D721Med (cell line): ENCODE measurements around the gene C11orf71.

Source experiments
- DNase-seq: peaks from one replicate; pipeline ENCODE4 v3.0.0; 2011; ENCODE audit warnings: low spot score; ENCODE audit not compliant: insufficient read length
- FAIRE-seq: peaks from 2 replicates; lab custom pipeline; 2011; peaks lifted over from hg19 to GRCh38; lab: Jason Lieb, UNC
- TF ChIP-seq, protein P1 (sequence below): IDR thresholded peaks from 2 replicates; pipeline ENCODE4 v1.5.1; 2012; ENCODE audit warnings: mild to moderate bottlenecking, control low read depth; ENCODE audit not compliant: insufficient read depth; ENCODE audit errors: missing control alignments

The C11orf71 gene

DNA sequence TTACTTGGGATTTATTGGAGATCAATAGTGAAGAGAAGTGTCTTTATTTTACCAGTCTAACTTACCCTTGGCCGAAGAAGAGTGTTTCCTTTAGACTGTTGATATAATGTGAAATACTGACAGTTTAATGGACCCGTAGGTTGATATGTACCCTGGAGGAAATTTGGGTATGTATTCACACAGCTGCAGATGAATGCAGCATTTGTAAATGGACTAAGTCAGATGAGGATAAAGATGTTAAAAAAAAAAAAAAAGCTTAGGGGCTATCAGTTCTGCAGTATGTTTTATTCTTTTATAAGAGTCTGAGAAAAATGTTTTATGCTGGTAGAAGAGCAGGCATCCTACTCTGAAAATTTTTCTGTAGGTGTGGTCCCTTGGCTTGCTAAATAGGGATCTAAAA lies 41.6 kb upstream of the C11orf71 start:
- DNase-seq (no peak), FAIRE-seq (no peak)
- TF ChIP-seq, protein P1, sequence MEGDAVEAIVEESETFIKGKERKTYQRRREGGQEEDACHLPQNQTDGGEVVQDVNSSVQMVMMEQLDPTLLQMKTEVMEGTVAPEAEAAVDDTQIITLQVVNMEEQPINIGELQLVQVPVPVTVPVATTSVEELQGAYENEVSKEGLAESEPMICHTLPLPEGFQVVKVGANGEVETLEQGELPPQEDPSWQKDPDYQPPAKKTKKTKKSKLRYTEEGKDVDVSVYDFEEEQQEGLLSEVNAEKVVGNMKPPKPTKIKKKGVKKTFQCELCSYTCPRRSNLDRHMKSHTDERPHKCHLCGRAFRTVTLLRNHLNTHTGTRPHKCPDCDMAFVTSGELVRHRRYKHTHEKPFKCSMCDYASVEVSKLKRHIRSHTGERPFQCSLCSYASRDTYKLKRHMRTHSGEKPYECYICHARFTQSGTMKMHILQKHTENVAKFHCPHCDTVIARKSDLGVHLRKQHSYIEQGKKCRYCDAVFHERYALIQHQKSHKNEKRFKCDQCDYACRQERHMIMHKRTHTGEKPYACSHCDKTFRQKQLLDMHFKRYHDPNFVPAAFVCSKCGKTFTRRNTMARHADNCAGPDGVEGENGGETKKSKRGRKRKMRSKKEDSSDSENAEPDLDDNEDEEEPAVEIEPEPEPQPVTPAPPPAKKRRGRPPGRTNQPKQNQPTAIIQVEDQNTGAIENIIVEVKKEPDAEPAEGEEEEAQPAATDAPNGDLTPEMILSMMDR: no peak

DNA sequence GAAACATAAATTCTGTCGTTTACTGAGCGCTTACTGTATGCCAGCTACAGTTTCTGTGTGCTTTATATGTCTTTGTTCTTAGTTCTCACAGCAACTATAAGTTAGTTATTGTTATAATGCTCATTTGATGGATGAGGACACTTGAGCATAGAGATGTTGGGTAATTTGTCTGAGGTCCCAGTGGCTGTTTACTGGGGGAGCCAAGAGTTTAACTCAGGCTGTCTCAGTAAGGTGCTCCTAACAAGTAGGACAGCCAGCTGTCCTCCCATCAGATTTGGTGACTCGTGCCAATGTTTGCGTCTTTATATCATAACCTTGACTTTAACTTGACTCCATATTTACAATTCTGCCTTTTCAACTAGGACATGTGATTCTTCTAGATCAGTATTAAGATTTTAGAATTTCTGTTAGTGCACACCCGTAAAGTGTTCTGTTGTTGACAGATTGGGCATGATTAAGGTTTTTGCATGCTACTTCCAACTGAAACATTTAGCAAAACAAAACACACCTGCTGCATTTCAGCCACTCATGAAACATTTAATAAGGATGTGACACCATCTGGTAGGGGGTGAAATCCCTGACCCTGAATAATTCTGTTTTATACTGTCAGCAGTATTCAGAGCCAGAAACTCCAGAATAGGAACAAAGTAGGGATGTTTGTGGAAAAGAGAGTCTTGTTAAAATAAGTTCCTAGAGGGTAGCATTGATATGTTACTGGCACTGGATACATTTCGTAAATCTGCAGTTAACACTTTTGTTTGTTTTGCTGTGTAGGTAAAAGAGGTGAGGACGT lies 40.9 kb upstream of the C11orf71 start:
- FAIRE-seq: no peak
- TF ChIP-seq, protein P1: no peak
- DNase-seq: no peak

DNA sequence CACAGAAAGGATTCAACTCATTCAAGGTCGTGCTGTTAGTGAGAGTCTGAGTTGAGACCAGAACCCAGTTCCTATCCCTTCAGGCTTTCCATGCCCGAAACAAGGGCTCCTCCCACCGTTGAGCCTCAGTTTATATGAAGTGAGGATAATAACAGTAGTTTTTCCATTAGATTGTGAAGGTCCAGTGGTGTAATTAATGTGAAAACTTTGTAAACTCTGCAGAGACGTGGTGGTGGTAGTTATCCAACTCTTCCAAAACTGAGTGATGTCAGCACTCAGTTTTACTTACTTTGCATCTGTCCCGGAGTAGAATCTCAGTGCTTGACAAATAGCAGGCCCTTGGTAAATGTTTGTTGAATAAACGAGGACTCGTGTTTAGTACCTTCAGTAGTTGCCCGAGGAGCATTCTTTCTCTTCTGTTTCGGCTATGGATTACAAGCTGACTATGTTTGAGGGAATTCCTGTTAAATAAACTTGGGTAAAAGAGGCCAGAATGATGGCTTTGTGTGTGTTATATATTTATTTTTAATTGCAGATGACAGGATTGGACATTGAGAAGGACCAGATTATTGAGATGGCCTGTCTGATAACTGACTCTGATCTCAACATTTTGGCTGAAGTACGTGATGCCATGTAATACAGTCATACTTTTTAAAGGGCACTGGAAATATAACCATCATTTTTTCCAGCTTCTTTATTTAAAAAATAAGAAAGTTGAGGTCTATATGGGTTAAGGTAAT lies 40.0 kb upstream of the C11orf71 start:
- FAIRE-seq: no peak
- DNase-seq: no peak
- TF ChIP-seq, protein P1: no peak

DNA sequence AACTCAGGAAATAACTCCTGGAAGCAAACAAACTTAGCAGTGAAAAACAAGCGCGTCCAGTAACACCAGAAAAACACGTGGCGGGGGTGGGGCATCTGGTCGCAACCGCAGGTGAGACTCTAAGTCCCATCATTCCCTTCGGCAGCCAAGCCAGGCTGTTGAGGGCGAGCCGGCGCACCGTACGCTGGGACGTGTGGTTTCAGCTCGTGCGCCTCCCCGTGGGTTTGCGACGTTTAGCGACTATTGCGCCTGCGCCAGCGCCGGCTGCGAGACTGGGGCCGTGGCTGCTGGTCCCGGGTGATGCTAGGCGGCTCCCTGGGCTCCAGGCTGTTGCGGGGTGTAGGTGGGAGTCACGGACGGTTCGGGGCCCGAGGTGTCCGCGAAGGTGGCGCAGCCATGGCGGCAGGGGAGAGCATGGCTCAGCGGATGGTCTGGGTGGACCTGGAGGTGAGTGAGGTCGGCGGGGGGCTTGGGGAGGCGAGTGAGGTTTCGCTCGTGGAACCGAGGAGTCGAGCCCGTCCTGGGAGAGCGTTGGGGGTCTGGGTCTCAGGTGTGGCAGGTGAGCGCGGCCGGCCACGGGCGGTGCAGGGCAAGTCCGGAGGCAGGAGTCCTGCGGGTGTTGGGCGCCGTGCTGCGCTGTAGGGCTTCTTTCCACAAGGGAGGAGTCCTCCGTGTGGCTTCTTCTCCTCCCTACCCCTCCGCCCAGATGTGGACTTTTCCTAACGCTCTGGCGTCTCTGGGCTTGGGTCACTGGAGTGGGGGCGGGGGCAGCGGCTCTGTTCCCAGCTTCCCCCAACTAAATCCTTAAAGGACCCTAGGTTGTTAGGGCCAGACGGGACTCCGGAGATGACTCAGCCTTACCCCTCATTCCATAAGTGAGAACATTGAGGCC lies 39.2 kb upstream of the C11orf71 start, which contains the start of gene REXO2:
Gene REXO2, plus strand, starts transcription at position 239 of the 892 bp plus-strand sequence. Its CDS starts 62 bp downstream, at position 301.
- TF ChIP-seq, protein P1: peak; percentile 13
- DNase-seq (peak; percentile 70), FAIRE-seq (no peak)

GRCh38 chr11:114438303-114438702 lies 38.0 kb upstream of the C11orf71 start:
- DNase-seq (no peak), FAIRE-seq (no peak)
- TF ChIP-seq, protein P1: no peak

GRCh38 chr11:114433376-114433775 lies 33.1 kb upstream of the C11orf71 start:
- FAIRE-seq: no peak
- TF ChIP-seq, protein P1: no peak
- DNase-seq: no peak
